CD4-positive, alpha-beta T cell treated with Interleukin-6 at 100 ng/mL for 8 hours (primary cell): Measurements from ENCODE around the gene RALB.
"Not testable (repeated sequence)": the region's sequence is repeated elsewhere in the genome, so short reads cannot be mapped to it uniquely, and the experiment has no call there.

Source experiments
- DNase-seq: peaks from one replicate; pipeline ENCODE4 v3.0.0-alpha.2; 2020; ENCODE audit warnings: mixed read lengths, low spot score

Gene RALB

GRCh38 chr2:120293096-120294007 lies 40.7 kb downstream of the RALB start:
- DNase-seq, result no peak

- no peak for DNase-seq
These were observed 41.3 kb downstream of the RALB start for GRCh38 chr2:120294008-120294340.

- DNase-seq, result no peak
These were observed 45.7 kb downstream of the RALB start for GRCh38 chr2:120298173-120298835.

GRCh38 chr2:120299004-120299403 lies 46.4 kb downstream of the RALB start:
- DNase-seq, result no peak

- DNase-seq, result no peak
These were observed 46.9 kb downstream of the RALB start for GRCh38 chr2:120299561-120299960.

GRCh38 chr2:120300385-120300784 lies 47.7 kb downstream of the RALB start:
- DNase-seq, result no peak

GRCh38 chr2:120301284-120301683 lies 48.6 kb downstream of the RALB start:
- DNase-seq, result no peak

- no peak for DNase-seq
These were observed 49.6 kb downstream of the RALB start for GRCh38 chr2:120302301-120302700.

- no peak for DNase-seq
These were observed 50.5 kb downstream of the RALB start for GRCh38 chr2:120303177-120303576.

GRCh38 chr2:120305296-120305695 lies 52.6 kb downstream of the RALB start:
- DNase-seq, result no peak

GRCh38 chr2:120305937-120306490 lies 53.4 kb downstream of the RALB start:
- no peak for DNase-seq

GRCh38 chr2:120307482-120307881 lies 54.8 kb downstream of the RALB start:
- no peak for DNase-seq

GRCh38 chr2:120308038-120308910 lies 55.6 kb downstream of the RALB start:
- no peak for DNase-seq

- DNase-seq, result no peak
These were observed 57.5 kb downstream of the RALB start for GRCh38 chr2:120310136-120310535.

- DNase-seq, result not testable (repeated sequence)
These were observed 58.2 kb downstream of the RALB start for GRCh38 chr2:120310841-120311240.

- DNase-seq, result no peak
These were observed 59.4 kb downstream of the RALB start for GRCh38 chr2:120312076-120312475.

- peak; percentile 68 for DNase-seq
These were observed 60.4 kb downstream of the RALB start for GRCh38 chr2:120312860-120313694.

- DNase-seq, result no peak
These were observed 61.3 kb downstream of the RALB start for GRCh38 chr2:120313695-120314615.

- DNase-seq, result peak; percentile 41
These were observed 62.2 kb downstream of the RALB start for GRCh38 chr2:120314690-120315366.
